ENCODE data around the gene IPCEF1.
A peak's percentile ranks its signal among the peaks of the same experiment; 100 is the strongest.
"Not testable (repeated sequence)": the region's sequence is repeated elsewhere in the genome, so short reads cannot be mapped to it uniquely, and the experiment has no call there.

IPCEF1 gene

GRCh38 chr6:154245506-154245905 lies 111.1 kb downstream of the IPCEF1 start:
- DNase-seq (no peak), ATAC-seq (no peak)
- Mint-ChIP-seq H3K27ac (peak overlapping the region; percentile 92), H3K4me3 (peak overlapping the region; percentile 90), H3K9me3 (peaks cover 9% of the 10 kb centered on the region), H3K36me3 (ENCODE audit: low read depth) (peaks cover 15% of the 10 kb centered on the region), H3K4me1 (peaks cover 89% of the 10 kb centered on the region), H3K27me3 (no peaks in the 10 kb centered on the region)

DNA sequence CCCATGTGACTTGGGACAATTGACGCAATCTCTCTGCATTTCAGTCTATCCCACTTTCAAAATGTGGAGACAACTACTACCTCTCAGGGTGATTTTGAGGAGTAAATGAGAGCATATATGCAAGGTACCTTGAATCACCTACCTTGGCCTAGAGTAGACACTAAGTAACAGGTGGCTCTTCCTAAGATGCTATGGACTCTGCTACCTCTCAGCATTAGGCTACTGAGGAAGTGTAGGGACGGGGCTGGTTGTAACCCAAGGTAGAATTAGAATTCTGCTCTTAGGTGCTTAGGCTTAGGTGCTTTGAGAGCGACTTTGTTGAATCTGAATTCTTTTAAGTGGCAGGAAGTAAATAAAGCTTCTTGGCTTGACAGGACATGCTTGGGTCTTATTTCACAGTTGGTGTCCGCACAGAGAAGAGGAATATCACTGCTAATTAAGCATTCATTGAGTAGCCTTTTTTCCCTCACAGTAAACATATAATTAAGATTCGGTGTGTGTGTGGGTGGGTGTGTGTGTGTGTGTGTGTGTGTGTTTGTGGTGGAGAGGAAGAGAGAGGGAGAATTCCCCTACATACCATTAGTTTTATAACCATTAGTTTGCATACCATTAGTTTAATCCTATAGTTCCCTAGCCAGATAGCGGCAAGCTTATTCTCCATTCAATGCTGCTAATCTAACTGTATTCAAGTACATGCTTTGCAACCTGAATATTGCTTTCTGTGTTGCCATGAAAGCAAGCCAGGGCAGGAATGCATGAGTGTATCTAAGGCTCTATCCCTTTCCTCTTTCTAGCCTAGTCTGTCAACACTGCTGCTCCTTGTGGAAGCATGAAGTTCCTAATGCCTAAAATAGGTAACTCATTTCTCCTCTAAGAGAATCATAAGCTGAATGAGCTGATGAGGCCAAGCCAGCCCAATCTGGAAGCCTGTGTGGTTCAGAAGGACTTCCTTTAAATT lies 112.5 kb downstream of the IPCEF1 start:
- peaks cover 15% of the 10 kb centered on the region for H3K36me3 Mint-ChIP-seq (ENCODE audit: low read depth)
- H3K27me3 Mint-ChIP-seq: no peaks in the 10 kb centered on the region
- peaks cover 9% of the 10 kb centered on the region for H3K9me3 Mint-ChIP-seq
- no peak for ATAC-seq
- peak overlapping the region; percentile 90 for H3K4me3 Mint-ChIP-seq
- peaks cover 88% of the 10 kb centered on the region for H3K4me1 Mint-ChIP-seq
- DNase-seq: no peak
- H3K27ac Mint-ChIP-seq: peak overlapping the region; percentile 92

- peaks cover 9% of the 10 kb centered on the region for H3K9me3 Mint-ChIP-seq
- H3K27me3 Mint-ChIP-seq: no peaks in the 10 kb centered on the region
- peak overlapping the region; percentile 92 for H3K27ac Mint-ChIP-seq
- peaks cover 84% of the 10 kb centered on the region for H3K4me1 Mint-ChIP-seq
- H3K36me3 Mint-ChIP-seq (ENCODE audit: low read depth): peaks cover 15% of the 10 kb centered on the region
- ATAC-seq (no peak), DNase-seq (no peak)
- H3K4me3 Mint-ChIP-seq: peak overlapping the region; percentile 90
These were observed 113.8 kb downstream of the IPCEF1 start for GRCh38 chr6:154242617-154243357.

- Mint-ChIP-seq H3K4me1 (peaks cover 84% of the 10 kb centered on the region), H3K4me3 (peak overlapping the region; percentile 37), H3K36me3 (ENCODE audit: low read depth) (peaks cover 17% of the 10 kb centered on the region), H3K27ac (peak overlapping the region; percentile 92), H3K27me3 (no peaks in the 10 kb centered on the region), H3K9me3 (peaks cover 9% of the 10 kb centered on the region)
- no peak for DNase-seq
- no peak for ATAC-seq
These were observed 115.0 kb downstream of the IPCEF1 start for GRCh38 chr6:154241581-154241980.

DNA sequence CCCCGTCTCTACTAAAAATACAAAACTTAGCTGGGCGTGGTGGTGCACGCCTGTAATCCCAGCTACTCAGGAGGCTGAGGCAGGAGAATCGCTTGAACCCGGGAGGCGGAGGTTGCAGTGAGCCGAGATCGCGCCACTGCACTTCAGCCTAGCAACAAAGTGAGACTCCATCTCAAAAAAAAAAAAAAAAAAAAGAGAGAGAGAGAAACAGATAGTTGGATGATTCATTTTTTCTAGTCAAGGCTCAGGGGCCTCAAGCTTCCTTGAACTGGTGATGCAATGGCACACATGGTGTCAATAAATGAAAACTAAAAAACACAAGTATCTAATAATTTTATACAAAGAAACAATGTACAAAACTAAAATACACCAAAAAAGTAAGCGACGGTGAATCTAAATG lies 115.5 kb downstream of the IPCEF1 start:
- peak overlapping the region; percentile 58 for H3K4me3 Mint-ChIP-seq
- H3K36me3 Mint-ChIP-seq (ENCODE audit: low read depth): peaks cover 17% of the 10 kb centered on the region
- H3K27me3 Mint-ChIP-seq, DNase-seq, H3K9me3 Mint-ChIP-seq: not testable (repeated sequence)
- H3K4me1 Mint-ChIP-seq: peaks cover 84% of the 10 kb centered on the region
- H3K27ac Mint-ChIP-seq: peak overlapping the region; percentile 92
- peak; percentile 51 for ATAC-seq

DNA sequence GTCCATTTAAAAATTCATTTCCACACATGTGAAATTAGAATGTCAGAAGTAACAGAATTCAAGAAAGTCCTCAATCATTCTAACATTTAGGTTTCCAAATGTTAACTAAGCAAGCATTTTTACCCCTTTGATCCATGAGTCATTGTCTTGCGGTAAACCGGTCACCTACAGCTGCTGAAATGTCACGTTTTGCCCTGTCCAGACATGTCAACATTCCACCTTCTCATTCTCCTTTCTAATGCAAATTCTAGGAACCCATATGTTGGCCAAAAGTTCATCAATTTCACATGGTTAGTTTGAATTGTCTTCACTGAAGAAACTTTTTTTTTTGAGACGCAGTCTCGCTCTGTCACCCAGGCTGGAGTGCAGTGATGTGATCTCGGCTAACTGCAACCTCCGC lies 117.2 kb downstream of the IPCEF1 start:
- DNase-seq (no peak), ATAC-seq (peak; percentile 79)
- peak overlapping the region; percentile 80 for H3K27ac Mint-ChIP-seq
- H3K4me3 Mint-ChIP-seq: peak overlapping the region; percentile 57
- peaks cover 9% of the 10 kb centered on the region for H3K9me3 Mint-ChIP-seq
- no peaks in the 10 kb centered on the region for H3K27me3 Mint-ChIP-seq
- H3K36me3 Mint-ChIP-seq (ENCODE audit: low read depth): peaks cover 17% of the 10 kb centered on the region
- H3K4me1 Mint-ChIP-seq: peaks cover 81% of the 10 kb centered on the region

DNA sequence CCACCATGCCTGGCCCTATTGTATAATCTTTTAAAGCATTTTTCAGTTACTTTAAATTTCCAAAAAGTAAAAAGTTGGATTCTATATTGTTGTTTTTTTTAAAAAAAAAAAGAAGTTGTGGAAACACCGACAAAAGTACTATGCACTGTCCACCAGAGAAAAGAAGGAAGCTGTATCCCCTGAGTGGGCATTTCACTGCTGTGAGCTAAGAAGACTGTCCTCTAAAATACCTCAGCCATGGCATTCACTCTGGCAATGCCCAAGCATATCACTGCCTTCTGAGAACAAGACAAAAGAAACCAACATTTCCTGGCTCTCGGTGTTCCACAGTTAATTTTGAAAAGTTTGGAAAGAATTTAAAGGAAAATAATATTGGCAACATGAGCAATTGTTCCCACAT lies 117.8 kb downstream of the IPCEF1 start:
- peaks cover 81% of the 10 kb centered on the region for H3K4me1 Mint-ChIP-seq
- peaks cover 15% of the 10 kb centered on the region for H3K36me3 Mint-ChIP-seq (ENCODE audit: low read depth)
- ATAC-seq (no peak), DNase-seq (no peak)
- H3K27ac Mint-ChIP-seq: peak overlapping the region; percentile 80
- H3K4me3 Mint-ChIP-seq: peak overlapping the region; percentile 57
- H3K27me3 Mint-ChIP-seq: no peaks in the 10 kb centered on the region
- peaks cover 9% of the 10 kb centered on the region for H3K9me3 Mint-ChIP-seq

DNA sequence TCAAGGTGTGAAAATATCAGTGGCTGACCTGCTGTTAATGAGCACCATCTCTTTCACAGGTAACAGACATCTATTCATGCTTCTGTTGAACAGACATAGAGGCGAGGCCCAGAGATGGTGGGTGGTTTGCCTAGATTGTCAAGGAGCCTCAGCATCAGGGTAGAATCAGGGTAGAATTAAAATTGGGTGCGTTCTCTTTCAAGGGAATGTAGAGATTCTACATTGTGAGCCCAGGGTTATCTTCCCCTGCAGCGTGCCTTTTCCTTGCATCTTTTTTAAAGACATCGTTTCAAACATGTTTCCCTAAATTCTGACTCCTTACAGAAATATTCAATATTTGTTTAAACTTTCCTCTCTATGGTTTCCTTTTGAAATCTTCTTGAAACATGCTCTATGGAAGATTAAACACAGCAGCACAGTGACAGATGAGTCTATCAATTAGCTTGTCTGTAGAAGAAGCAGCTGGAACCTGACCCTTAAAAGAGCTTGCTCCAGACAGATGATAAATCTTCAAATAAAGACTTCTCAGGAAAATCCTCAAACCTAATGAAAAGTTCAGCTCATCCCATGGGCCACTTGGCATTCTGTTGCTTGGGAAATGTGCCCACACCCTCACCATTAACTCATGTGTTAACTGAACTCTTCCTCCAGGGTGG lies 119.8 kb downstream of the IPCEF1 start:
- peaks cover 81% of the 10 kb centered on the region for H3K4me1 Mint-ChIP-seq
- peaks cover 3% of the 10 kb centered on the region for H3K36me3 Mint-ChIP-seq (ENCODE audit: low read depth)
- no peak for ATAC-seq
- no peak for DNase-seq
- H3K27me3 Mint-ChIP-seq: no peaks in the 10 kb centered on the region
- H3K4me3 Mint-ChIP-seq: no peak overlapping the region
- H3K27ac Mint-ChIP-seq: no peak overlapping the region
- H3K9me3 Mint-ChIP-seq: no peaks in the 10 kb centered on the region

GRCh38 chr6:154234019-154234772 lies 122.4 kb downstream of the IPCEF1 start:
- H3K27ac Mint-ChIP-seq: peak overlapping the region; percentile 36
- no peaks in the 10 kb centered on the region for H3K27me3 Mint-ChIP-seq
- H3K4me3 Mint-ChIP-seq: no peak overlapping the region
- H3K4me1 Mint-ChIP-seq: peaks cover 82% of the 10 kb centered on the region
- H3K36me3 Mint-ChIP-seq (ENCODE audit: low read depth): peaks cover 2% of the 10 kb centered on the region
- no peak for DNase-seq
- no peak for ATAC-seq
- no peaks in the 10 kb centered on the region for H3K9me3 Mint-ChIP-seq

DNA sequence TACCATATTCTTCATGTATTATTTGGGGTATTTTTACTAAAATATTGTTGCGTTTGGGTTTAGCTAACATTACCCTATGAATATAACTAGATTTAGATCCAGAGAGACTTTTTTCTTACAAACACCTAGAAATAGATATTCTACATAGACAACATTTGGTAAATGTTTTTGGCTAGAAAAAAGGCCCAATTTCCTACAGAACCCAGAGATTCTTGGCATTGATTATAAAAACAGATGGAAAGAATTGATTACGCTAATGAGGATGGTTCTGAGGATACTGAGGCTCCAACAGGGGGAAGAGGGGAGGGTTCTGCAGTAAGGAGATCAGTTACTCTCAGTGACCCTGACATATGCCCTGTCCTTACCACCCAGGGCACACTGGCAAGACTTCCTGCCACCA lies 123.2 kb downstream of the IPCEF1 start:
- ATAC-seq: no peak
- no peak overlapping the region for H3K4me3 Mint-ChIP-seq
- no peaks in the 10 kb centered on the region for H3K27me3 Mint-ChIP-seq
- peaks cover 2% of the 10 kb centered on the region for H3K36me3 Mint-ChIP-seq (ENCODE audit: low read depth)
- no peak for DNase-seq
- H3K9me3 Mint-ChIP-seq: no peaks in the 10 kb centered on the region
- H3K4me1 Mint-ChIP-seq: peaks cover 84% of the 10 kb centered on the region
- peak overlapping the region; percentile 30 for H3K27ac Mint-ChIP-seq

GRCh38 chr6:154232013-154232910 lies 124.3 kb downstream of the IPCEF1 start:
- H3K4me3 Mint-ChIP-seq: peak overlapping the region; percentile 62
- peaks cover 2% of the 10 kb centered on the region for H3K36me3 Mint-ChIP-seq (ENCODE audit: low read depth)
- ATAC-seq (peak; percentile 83), DNase-seq (no peak)
- H3K4me1 Mint-ChIP-seq: peaks cover 85% of the 10 kb centered on the region
- no peaks in the 10 kb centered on the region for H3K27me3 Mint-ChIP-seq
- peak overlapping the region; percentile 61 for H3K27ac Mint-ChIP-seq
- no peaks in the 10 kb centered on the region for H3K9me3 Mint-ChIP-seq

- no peaks in the 10 kb centered on the region for H3K36me3 Mint-ChIP-seq (ENCODE audit: low read depth)
- H3K4me1 Mint-ChIP-seq: peaks cover 81% of the 10 kb centered on the region
- H3K9me3 Mint-ChIP-seq: no peaks in the 10 kb centered on the region
- peak overlapping the region; percentile 62 for H3K4me3 Mint-ChIP-seq
- ATAC-seq (no peak), DNase-seq (no peak)
- no peaks in the 10 kb centered on the region for H3K27me3 Mint-ChIP-seq
- H3K27ac Mint-ChIP-seq: peak overlapping the region; percentile 61
These were observed 125.5 kb downstream of the IPCEF1 start for GRCh38 chr6:154230910-154231595.

GRCh38 chr6:154230393-154230792 lies 126.2 kb downstream of the IPCEF1 start:
- Mint-ChIP-seq H3K36me3 (ENCODE audit: low read depth) (no peaks in the 10 kb centered on the region), H3K9me3 (no peaks in the 10 kb centered on the region), H3K27ac (peak overlapping the region; percentile 92), H3K4me3 (peak overlapping the region; percentile 71), H3K27me3 (no peaks in the 10 kb centered on the region), H3K4me1 (peaks cover 83% of the 10 kb centered on the region)
- ATAC-seq (no peak), DNase-seq (no peak)
